ENCODE results near the gene PCGF5. TPM values are rescaled to one million over a fixed set of nuclear protein-coding genes. Genes with fewer than 3 reads are reported as not detected.
A peak's percentile ranks its signal among the peaks of the same experiment; 100 is the strongest.

The PCGF5 gene
- total and polyA plus RNA-seq, 5 experiments from 2014 or later: 51.1 to 73.5 (median 55.7) TPM

DNA sequence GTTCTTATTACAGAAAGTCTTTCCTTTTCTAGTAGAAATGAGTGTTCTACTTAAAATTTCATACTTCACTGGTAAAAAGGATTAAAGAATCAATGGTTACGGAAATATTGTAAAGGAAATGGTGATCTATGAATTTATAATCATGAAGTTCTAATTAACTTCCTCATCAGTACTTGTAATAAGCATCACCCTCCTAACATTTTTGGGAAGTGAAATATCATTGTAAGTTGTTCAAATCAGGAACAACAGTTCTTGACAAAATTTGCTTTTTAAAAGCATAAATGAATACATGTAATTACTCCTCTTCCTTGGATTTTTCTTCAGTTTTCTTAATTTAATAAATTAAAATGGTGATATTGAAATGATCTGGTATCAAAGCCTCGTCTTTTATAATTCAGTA lies 5.6 kb upstream of the PCGF5 start:
- Mint-ChIP-seq H3K4me1 (peaks cover 24 to 65% (median 44%) of the 10 kb centered on the region in 4 donors), H3K36me3 (peaks cover 0 to 5% (median 0%) of the 10 kb centered on the region in 3 donors), H3K27me3 (no peaks in the 10 kb centered on the region), H3K9me3 (no peaks in the 10 kb centered on the region), H3K4me3 (no peak overlapping the region), H3K27ac (peak overlapping the region in 1 of 10 donors; percentile 31)
- DNase-seq: no peak
- POLR2A ChIA-PET: no interaction called here
- ATAC-seq: no peak

DNA sequence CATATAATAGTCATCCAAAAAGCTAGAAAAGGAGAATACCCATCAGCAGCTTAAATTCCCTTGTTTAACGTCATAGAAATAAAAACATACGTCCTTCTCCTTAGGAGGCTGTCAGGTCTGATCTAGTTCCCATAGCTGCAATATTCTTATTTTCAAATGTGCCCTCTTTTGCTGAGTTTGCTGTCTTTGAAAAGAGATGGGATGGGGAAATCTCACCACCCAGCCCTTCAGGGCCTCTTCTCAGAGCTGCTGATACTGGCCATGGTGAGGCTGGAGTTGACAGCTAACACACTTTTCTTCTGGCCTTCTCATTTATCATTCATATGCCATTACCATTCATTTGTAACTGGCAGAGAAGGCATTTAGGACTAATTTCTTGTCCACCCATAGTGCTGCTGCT lies 5.1 kb upstream of the PCGF5 start:
- H3K4me1 Mint-ChIP-seq: peaks cover 20 to 64% (median 41%) of the 10 kb centered on the region in 4 donors
- H3K4me3 Mint-ChIP-seq: no peak overlapping the region
- no peak for DNase-seq
- no peaks in the 10 kb centered on the region for H3K27me3 Mint-ChIP-seq
- H3K9me3 Mint-ChIP-seq: no peaks in the 10 kb centered on the region
- POLR2A ChIA-PET: interaction anchor here (0.9 kb wide), 1 partner anchor 52 kb away, joined by 3 read pairs; no protein-coding TSS in a partner anchor
- H3K27ac Mint-ChIP-seq: peak overlapping the region in 3 of 10 donors; percentile 23 to 49 (median 39)
- no peak for ATAC-seq
- H3K36me3 Mint-ChIP-seq: peaks cover 0 to 2% (median 0%) of the 10 kb centered on the region in 3 donors

GRCh38 chr10:91219371-91220193 lies 881 bp upstream of the PCGF5 start:
- Mint-ChIP-seq H3K9me3 (no peaks in the 10 kb centered on the region), H3K27me3 (no peaks in the 10 kb centered on the region), H3K4me1 (peaks cover 30 to 65% (median 49%) of the 10 kb centered on the region in 4 donors), H3K4me3 (peak overlapping the region; percentile 73 to 91 (median 84)), H3K27ac (peak overlapping the region; percentile 26 to 95 (median 92)), H3K36me3 (peaks cover 0 to 19% (median 2%) of the 10 kb centered on the region in 3 donors)
- no peak for ATAC-seq
- POLR2A ChIA-PET: interaction anchor here (1.0 to 2.3 kb wide), 2 partner anchors 56 kb away, joined by 7 to 36 read pairs; no protein-coding TSS in a partner anchor
- no peak for DNase-seq

- no peaks in the 10 kb centered on the region for H3K27me3 Mint-ChIP-seq
- peak; percentile 40 to 41 for ATAC-seq
- H3K4me1 Mint-ChIP-seq: peaks cover 25 to 61% (median 49%) of the 10 kb centered on the region in 4 donors
- H3K9me3 Mint-ChIP-seq: no peaks in the 10 kb centered on the region
- POLR2A ChIA-PET: interaction anchor here (0.8 to 2.3 kb wide), 2 partner anchors 20 to 58 kb away, joined by 3 to 36 read pairs; no protein-coding TSS in a partner anchor
- H3K36me3 Mint-ChIP-seq: peaks cover 0 to 24% (median 2%) of the 10 kb centered on the region in 3 donors
- DNase-seq: peak in 3 of 10 donors; percentile 17 to 22 (median 20)
- H3K4me3 Mint-ChIP-seq: peak overlapping the region; percentile 82 to 95 (median 92)
- H3K27ac Mint-ChIP-seq: peak overlapping the region; percentile 48 to 94 (median 90)
Observed at GRCh38 chr10:91220954-91221675, 652 bp downstream of the PCGF5 start.

DNA sequence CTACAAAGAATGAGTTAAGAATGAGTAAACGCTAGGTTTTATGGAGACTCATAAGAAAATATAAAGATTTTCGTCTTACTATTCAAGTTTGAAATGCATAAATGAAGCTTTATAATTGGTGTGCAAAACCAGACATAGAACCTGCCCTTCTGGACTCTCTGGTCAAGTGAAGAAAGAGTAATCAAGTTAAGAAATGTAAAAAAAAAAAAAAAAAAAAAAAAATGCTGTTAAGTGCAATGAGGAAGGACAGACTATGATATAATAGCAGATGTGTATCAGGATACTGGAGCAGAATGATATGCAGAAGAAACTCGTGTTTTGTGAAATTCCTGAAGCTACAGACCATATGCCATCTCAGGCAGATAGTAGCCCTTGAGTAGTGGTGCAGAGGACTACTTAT lies 5.6 kb downstream of the PCGF5 start:
- Mint-ChIP-seq H3K27me3 (no peaks in the 10 kb centered on the region), H3K36me3 (peaks cover 0 to 43% (median 5%) of the 10 kb centered on the region in 3 donors), H3K9me3 (no peaks in the 10 kb centered on the region), H3K4me1 (peaks cover 40 to 70% (median 57%) of the 10 kb centered on the region in 4 donors), H3K4me3 (peak overlapping the region in 1 of 10 donors; percentile 41), H3K27ac (no peak overlapping the region)
- POLR2A ChIA-PET: interaction anchor here (0.7 to 1.7 kb wide), 2 partner anchors 63 to 1670 kb away, joined by 6 to 7 read pairs; no protein-coding TSS in a partner anchor
- DNase-seq (no peak), ATAC-seq (no peak)

GRCh38 chr10:91227576-91227975 lies 7.1 kb downstream of the PCGF5 start:
- H3K27me3 Mint-ChIP-seq: no peaks in the 10 kb centered on the region
- H3K4me1 Mint-ChIP-seq: peaks cover 30 to 55% (median 43%) of the 10 kb centered on the region in 4 donors
- ATAC-seq (no peak), DNase-seq (no peak)
- no peak overlapping the region for H3K27ac Mint-ChIP-seq
- peak overlapping the region in 4 of 10 donors; percentile 2 to 20 (median 6) for H3K4me3 Mint-ChIP-seq
- POLR2A ChIA-PET: interaction anchor here (1.7 kb wide), 1 partner anchor 64 kb away, joined by 7 read pairs; no protein-coding TSS in a partner anchor
- H3K9me3 Mint-ChIP-seq: no peaks in the 10 kb centered on the region
- peaks cover 0 to 42% (median 5%) of the 10 kb centered on the region in 3 donors for H3K36me3 Mint-ChIP-seq

DNA sequence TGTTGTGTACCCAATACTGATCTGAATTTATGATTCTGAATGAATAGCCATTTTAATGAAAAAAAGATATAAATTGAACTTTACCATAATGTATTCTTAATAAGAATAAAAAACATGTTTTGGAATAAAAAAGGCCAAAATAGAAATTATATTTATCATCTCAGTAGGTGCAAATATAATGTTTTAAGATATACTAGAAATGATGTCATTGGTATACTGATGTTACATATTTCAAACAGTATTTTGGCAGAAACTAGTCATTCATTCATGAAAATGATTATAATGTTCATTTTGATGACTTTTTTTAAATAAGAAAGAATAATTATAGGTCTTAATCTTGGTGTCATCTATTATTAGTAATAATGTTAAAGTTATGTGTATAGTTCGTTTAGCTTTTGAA lies 9.2 kb downstream of the PCGF5 start:
- POLR2A ChIA-PET: no interaction called here
- DNase-seq: no peak
- no peak overlapping the region for H3K4me3 Mint-ChIP-seq
- peaks cover 21 to 41% (median 30%) of the 10 kb centered on the region in 4 donors for H3K4me1 Mint-ChIP-seq
- no peak overlapping the region for H3K27ac Mint-ChIP-seq
- H3K9me3 Mint-ChIP-seq: no peaks in the 10 kb centered on the region
- H3K36me3 Mint-ChIP-seq: peaks cover 0 to 26% (median 3%) of the 10 kb centered on the region in 3 donors
- no peaks in the 10 kb centered on the region for H3K27me3 Mint-ChIP-seq
- ATAC-seq: no peak

DNA sequence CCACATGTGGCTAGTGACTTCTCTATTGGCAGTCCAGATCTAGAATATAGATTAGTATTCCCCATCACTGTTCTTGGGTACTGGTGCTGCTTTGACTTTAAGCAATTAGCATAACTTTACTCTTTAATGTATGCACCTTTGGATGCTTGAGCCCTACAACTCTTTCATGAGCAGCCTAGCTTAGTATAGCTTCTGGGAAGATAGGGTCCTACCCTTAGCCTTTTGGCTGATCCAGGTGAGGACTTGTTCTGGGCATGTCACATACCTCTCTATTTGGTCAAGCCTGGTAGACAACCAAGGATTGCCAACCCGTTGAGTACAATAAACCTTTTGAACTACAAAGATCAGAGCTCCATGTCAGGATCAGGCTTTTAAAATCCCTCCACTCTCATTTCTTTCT lies 17.7 kb downstream of the PCGF5 start:
- Mint-ChIP-seq H3K4me3 (no peak overlapping the region), H3K4me1 (peaks cover 12 to 47% (median 33%) of the 10 kb centered on the region in 4 donors), H3K9me3 (no peaks in the 10 kb centered on the region), H3K27me3 (no peaks in the 10 kb centered on the region), H3K27ac (peak overlapping the region in 2 of 10 donors; percentile 15 to 71), H3K36me3 (peaks cover 0 to 30% (median 0%) of the 10 kb centered on the region in 3 donors)
- POLR2A ChIA-PET: no interaction called here
- ATAC-seq (no peak), DNase-seq (no peak)

DNA sequence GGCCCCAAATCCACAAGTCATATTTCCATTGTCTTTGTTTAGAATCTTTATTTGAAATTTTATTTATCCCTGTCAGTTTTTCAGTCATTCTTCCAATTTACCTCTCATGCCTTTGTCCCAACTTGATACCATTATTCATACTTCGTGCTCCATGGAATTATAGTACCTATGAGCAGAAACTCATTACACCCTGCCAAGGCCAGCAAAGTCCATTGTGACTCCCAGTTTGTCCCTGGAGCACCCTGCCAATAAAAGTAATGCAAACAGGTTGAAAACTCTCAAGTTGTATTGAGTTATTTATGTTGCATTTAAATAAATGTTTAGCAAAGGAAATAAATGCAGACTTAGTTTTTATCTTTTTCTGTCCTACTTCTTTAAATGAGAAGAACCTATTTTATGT lies 19.3 kb downstream of the PCGF5 start:
- Mint-ChIP-seq H3K27me3 (no peaks in the 10 kb centered on the region), H3K27ac (peak overlapping the region in 1 of 10 donors; percentile 1), H3K9me3 (no peaks in the 10 kb centered on the region), H3K36me3 (peaks cover 0 to 28% (median 0%) of the 10 kb centered on the region in 3 donors), H3K4me3 (no peak overlapping the region), H3K4me1 (peaks cover 9 to 48% (median 29%) of the 10 kb centered on the region in 4 donors)
- DNase-seq (no peak), ATAC-seq (no peak)
- POLR2A ChIA-PET: no interaction called here

GRCh38 chr10:91242940-91243339 lies 22.5 kb downstream of the PCGF5 start:
- POLR2A ChIA-PET: no interaction called here
- no peaks in the 10 kb centered on the region for H3K27me3 Mint-ChIP-seq
- peak overlapping the region in 9 of 10 donors; percentile 1 to 76 (median 39) for H3K27ac Mint-ChIP-seq
- ATAC-seq (peak; percentile 20 to 32), DNase-seq (no peak)
- H3K4me3 Mint-ChIP-seq: peak overlapping the region in 2 of 10 donors; percentile 2 to 5
- peaks cover 12 to 32% (median 27%) of the 10 kb centered on the region in 4 donors for H3K4me1 Mint-ChIP-seq
- no peaks in the 10 kb centered on the region for H3K9me3 Mint-ChIP-seq
- peaks cover 0 to 11% (median 0%) of the 10 kb centered on the region in 3 donors for H3K36me3 Mint-ChIP-seq

DNA sequence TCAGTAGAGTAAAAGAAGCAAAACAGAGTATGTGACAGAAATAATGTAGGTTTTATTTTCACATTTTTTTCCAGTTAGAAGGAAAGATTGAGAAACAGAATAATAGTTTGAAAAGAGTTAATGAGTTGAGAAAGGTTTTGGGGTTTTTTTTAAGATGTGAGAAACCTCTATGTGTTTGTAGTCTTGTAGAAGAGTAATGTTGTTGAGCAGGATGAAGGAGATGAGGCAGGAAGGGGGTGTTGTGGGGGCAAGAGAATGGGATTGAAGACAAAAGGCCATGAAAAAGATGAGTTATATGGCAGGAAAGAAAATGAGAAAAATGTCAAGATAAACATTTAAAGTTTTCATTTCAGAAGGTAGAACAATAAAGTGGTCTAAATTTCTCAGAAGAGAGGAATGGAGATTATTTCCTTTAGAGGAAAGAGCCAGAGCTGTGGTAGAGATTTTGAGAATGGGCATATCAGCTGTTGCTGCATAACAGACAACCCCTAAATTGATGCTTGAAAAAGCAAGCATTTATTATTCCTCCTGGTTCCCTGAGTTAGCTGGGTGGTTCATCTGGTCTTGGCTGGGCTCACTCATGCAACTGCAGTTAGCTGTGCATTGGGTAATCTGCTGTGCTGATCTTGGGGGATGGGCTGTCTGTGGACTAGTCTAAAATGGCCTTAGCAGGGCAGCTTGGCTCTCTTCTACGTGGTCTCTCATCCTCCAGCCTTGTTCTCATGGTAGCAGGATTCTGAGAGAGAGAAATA lies 27.1 kb downstream of the PCGF5 start:
- DNase-seq: peak in 2 of 10 donors; percentile 28 to 37

More for the DNA sequence above, 27.1 kb downstream of the PCGF5 start:
- H3K36me3 Mint-ChIP-seq: peaks cover 0 to 20% (median 7%) of the 10 kb centered on the region in 3 donors
- peaks cover 6 to 18% (median 14%) of the 10 kb centered on the region in 4 donors for H3K4me1 Mint-ChIP-seq
- no peaks in the 10 kb centered on the region for H3K9me3 Mint-ChIP-seq
- POLR2A ChIA-PET: interaction anchor here (1.6 kb wide), 1 partner anchor 84 kb away, joined by 4 read pairs; no protein-coding TSS in a partner anchor
- H3K27ac Mint-ChIP-seq: peak overlapping the region in 4 of 10 donors; percentile 13 to 53 (median 32)
- peak overlapping the region in 2 of 10 donors; percentile 16 to 43 for H3K4me3 Mint-ChIP-seq
- no peaks in the 10 kb centered on the region for H3K27me3 Mint-ChIP-seq
- peak; percentile 33 to 60 for ATAC-seq
